NK-92 treated with Interleukin-12 subunit alpha and Interleukin-12 subunit beta, amount 100 ng/mL, for 24 hours (cell line): ENCODE data around the gene SLC46A1.

Source experiments
- DNase-seq: peaks from one replicate; lab custom pipeline; 2025; lab: John Stamatoyannopoulos, UW

The SLC46A1 gene

GRCh38 chr17:28357061-28357900 lies 48.7 kb downstream of the SLC46A1 start, which contains the start of gene POLDIP2:
TSS of gene POLDIP2 (minus strand) at chr17:28357527. CDS start at chr17:28357448, 79 bp downstream.
- DNase-seq, result peak; percentile 89

- DNase-seq, result no peak
Measured at GRCh38 chr17:28350271-28350670, 55.7 kb downstream of the SLC46A1 start.

- no peak for DNase-seq
Measured at GRCh38 chr17:28348979-28349378, 57.0 kb downstream of the SLC46A1 start.

- no peak for DNase-seq
Measured at GRCh38 chr17:28347261-28347891, 58.6 kb downstream of the SLC46A1 start.

GRCh38 chr17:28346746-28347246 lies 59.2 kb downstream of the SLC46A1 start:
- no peak for DNase-seq

- no peak for DNase-seq
Measured at GRCh38 chr17:28346199-28346580, 59.8 kb downstream of the SLC46A1 start.

- DNase-seq, result no peak
Measured at GRCh38 chr17:28345419-28346198, 60.4 kb downstream of the SLC46A1 start.
